ENCODE results near the gene BEST1.

- TF ChIP-seq CTCF (IDR thresholded peaks at IDR 0.05; ENCODE audit: low read length) (no peak), EZH2 (optimal IDR thresholded peaks at IDR 0.05; ENCODE audit: low read depth, low read length) (no peak)
Observed at GRCh38 chr11:61976813-61977475, 26.8 kb downstream of the BEST1 start.
